Globus pallidus (tissue), 1 donor: ENCODE measurements around the gene SRRM3.
"Not testable (repeated sequence)": the region's sequence is repeated elsewhere in the genome, so short reads cannot be mapped to it uniquely, and the experiment has no call there.

ENCODE experiments used
- DNase-seq: peaks from one replicate; pipeline ENCODE4 v3.0.0-alpha.2; 2015; ENCODE audit warnings: low spot score

The SRRM3 gene

GRCh38 chr7:76265299-76265698 lies 63.6 kb downstream of the SRRM3 start:
- no peak for DNase-seq

GRCh38 chr7:76267107-76267893 lies 65.6 kb downstream of the SRRM3 start:
- no peak for DNase-seq

GRCh38 chr7:76267894-76268183 lies 66.1 kb downstream of the SRRM3 start:
- DNase-seq, result no peak

- no peak for DNase-seq
Measured at GRCh38 chr7:76268376-76268775, 66.7 kb downstream of the SRRM3 start.

GRCh38 chr7:76269895-76270294 lies 68.2 kb downstream of the SRRM3 start:
- no peak for DNase-seq

GRCh38 chr7:76271384-76271783 lies 69.7 kb downstream of the SRRM3 start:
- not testable (repeated sequence) for DNase-seq

- no peak for DNase-seq
Measured at GRCh38 chr7:76272142-76272541, 70.4 kb downstream of the SRRM3 start.

GRCh38 chr7:76272851-76273497 lies 71.3 kb downstream of the SRRM3 start:
- no peak for DNase-seq

GRCh38 chr7:76273503-76273902 lies 71.8 kb downstream of the SRRM3 start:
- DNase-seq, result no peak

- DNase-seq, result no peak
Measured at GRCh38 chr7:76278540-76278939, 76.8 kb downstream of the SRRM3 start.

- DNase-seq, result no peak
Measured at GRCh38 chr7:76280408-76280807, 78.7 kb downstream of the SRRM3 start.

- DNase-seq, result no peak
Measured at GRCh38 chr7:76281006-76281705, 79.5 kb downstream of the SRRM3 start.

GRCh38 chr7:76281706-76282343 lies 80.1 kb downstream of the SRRM3 start:
- no peak for DNase-seq

GRCh38 chr7:76282344-76283253 lies 80.9 kb downstream of the SRRM3 start:
- no peak for DNase-seq

GRCh38 chr7:76283254-76284159 lies 81.8 kb downstream of the SRRM3 start:
- DNase-seq, result no peak

GRCh38 chr7:76285604-76286374 lies 84.1 kb downstream of the SRRM3 start:
- no peak for DNase-seq

- no peak for DNase-seq
Measured at GRCh38 chr7:76286842-76287403, 85.2 kb downstream of the SRRM3 start.

GRCh38 chr7:76290847-76291350 lies 89.2 kb downstream of the SRRM3 start:
- DNase-seq, result not testable (repeated sequence)
